H9 (cell line): ENCODE data around the gene PTPRC. TPM values are rescaled to one million over a fixed set of nuclear protein-coding genes. Genes with fewer than 3 reads are reported as not detected.

ENCODE experiments used
- DNase-seq: peaks from one replicate; pipeline ENCODE4 v3.0.0-alpha.2; 2017
- H2AFZ ChIP-seq: one replicate; pipeline ENCODE4 v1.6.1; 2013; ENCODE audit warnings: mild to moderate bottlenecking, low read length, control low read depth, moderate library complexity
- H2AK5ac ChIP-seq: 2 replicates; pipeline ENCODE4 v1.6.1; 2013; ENCODE audit warnings: low read length, control low read depth, mixed read lengths; ENCODE audit not compliant: insufficient read length
- H2BK120ac ChIP-seq: one replicate; pipeline ENCODE4 v1.6.1; 2013; ENCODE audit warnings: low read depth, mild to moderate bottlenecking, low read length, control low read depth, inconsistent platforms; ENCODE audit not compliant: poor library complexity, severe bottlenecking
- H2BK12ac ChIP-seq: 2 replicates; pipeline ENCODE4 v1.6.1; 2013; ENCODE audit warnings: low read length, control low read depth, mixed read lengths, low read depth; ENCODE audit not compliant: insufficient read length
- H2BK15ac ChIP-seq: 2 replicates; pipeline ENCODE4 v1.6.1; 2013; ENCODE audit warnings: low read depth, low read length, control low read depth
- H2BK20ac ChIP-seq: one replicate; pipeline ENCODE4 v1.6.1; 2013; ENCODE audit warnings: low read depth, mild to moderate bottlenecking, low read length, control low read depth, inconsistent platforms; ENCODE audit not compliant: poor library complexity, severe bottlenecking
- H2BK5ac ChIP-seq: 2 replicates; pipeline ENCODE4 v1.6.1; 2013; ENCODE audit warnings: low read length, control low read depth, mixed read lengths; ENCODE audit not compliant: insufficient read length
- H3K14ac ChIP-seq: 2 replicates; pipeline ENCODE4 v1.6.1; 2013; ENCODE audit warnings: low read length, control low read depth; ENCODE audit not compliant: insufficient read depth
- H3K18ac ChIP-seq: 2 replicates; pipeline ENCODE4 v1.6.1; 2013; ENCODE audit warnings: low read depth, mild to moderate bottlenecking, mixed read lengths, low read length, control low read depth; ENCODE audit not compliant: insufficient read length
- H3K23ac ChIP-seq: 2 replicates; pipeline ENCODE4 v1.6.1; 2013; ENCODE audit warnings: low read length, control low read depth, mixed read lengths, low read depth; ENCODE audit not compliant: insufficient read length
- H3K23me2 ChIP-seq: 2 replicates; pipeline ENCODE4 v1.6.1; 2013; ENCODE audit warnings: low read depth, mild to moderate bottlenecking, mixed read lengths, low read length, control low read depth; ENCODE audit not compliant: insufficient read length, poor library complexity, severe bottlenecking
- H3K27ac ChIP-seq: 2 replicates; pipeline ENCODE4 v1.5.1; 2013; ENCODE audit warnings: low read length, control low read depth, mixed read lengths, low read depth; ENCODE audit not compliant: insufficient read length
- H3K27me3 ChIP-seq: 2 replicates; pipeline ENCODE4 v1.6.1; 2013; ENCODE audit warnings: low read length, control low read depth, inconsistent platforms; ENCODE audit not compliant: insufficient read depth
- H3K4ac ChIP-seq: 2 replicates; pipeline ENCODE4 v1.6.1; 2013; ENCODE audit warnings: low read depth, mild to moderate bottlenecking, control low read depth, inconsistent platforms, low read length, moderate library complexity
- H3K4me1 ChIP-seq: 2 replicates; pipeline ENCODE4 v1.6.1; 2013; ENCODE audit warnings: low read length, control low read depth, inconsistent platforms; ENCODE audit not compliant: insufficient read depth
- H3K4me2 ChIP-seq: 2 replicates; pipeline ENCODE4 v1.6.1; 2013; ENCODE audit warnings: low read length, control low read depth, mixed read lengths; ENCODE audit not compliant: insufficient read length, insufficient read depth
- H3K56ac ChIP-seq: 2 replicates; pipeline ENCODE4 v1.6.1; 2013; ENCODE audit warnings: low read depth, mild to moderate bottlenecking, mixed read lengths, low read length, control low read depth; ENCODE audit not compliant: insufficient read length
- H3K79me1 ChIP-seq: 2 replicates; pipeline ENCODE4 v1.6.1; 2013; ENCODE audit warnings: low read depth, mild to moderate bottlenecking, moderate library complexity, low read length, control low read depth, inconsistent platforms; ENCODE audit not compliant: insufficient read depth, poor library complexity, severe bottlenecking
- H3K79me2 ChIP-seq: 2 replicates; pipeline ENCODE4 v1.6.1; 2013; ENCODE audit warnings: low read length, control low read depth, inconsistent platforms; ENCODE audit not compliant: insufficient read depth
- H3K9ac ChIP-seq: 2 replicates; pipeline ENCODE4 v1.6.1; 2013; ENCODE audit warnings: low read length, control low read depth, mixed read lengths; ENCODE audit not compliant: insufficient read length; ENCODE audit errors: extremely low read depth
- H3K9me3 ChIP-seq: one replicate; pipeline ENCODE4 v1.6.1; 2013; ENCODE audit warnings: low read depth, low read length, inconsistent platforms; ENCODE audit not compliant: control insufficient read depth
- H3T11ph ChIP-seq: one replicate; pipeline ENCODE4 v1.6.1; 2013; ENCODE audit warnings: mild to moderate bottlenecking, low read length, control low read depth, inconsistent platforms
- H4K20me1 ChIP-seq: one replicate; pipeline ENCODE4 v1.6.1; 2013; ENCODE audit not compliant: control insufficient read depth, insufficient read length, insufficient read depth
- H4K5ac ChIP-seq: 2 replicates; pipeline ENCODE4 v1.6.1; 2013; ENCODE audit warnings: low read depth, mild to moderate bottlenecking, mixed read lengths, low read length, control low read depth; ENCODE audit not compliant: insufficient read length
- H4K8ac ChIP-seq: replicated peaks from 2 replicates; pipeline ENCODE4 v1.6.1; 2013; ENCODE audit warnings: low read length, control low read depth, mixed read lengths, low read depth; ENCODE audit not compliant: insufficient read length
- H4K91ac ChIP-seq: 2 replicates; pipeline ENCODE4 v1.6.1; 2013; ENCODE audit warnings: low read depth, mild to moderate bottlenecking, moderate library complexity, mixed read lengths, low read length, control low read depth; ENCODE audit not compliant: insufficient read length
- H3K27ac Mint-ChIP-seq, 3 experiments: 2 replicates in 2 of 3; 3 replicates in 1 of 3; pipeline ENCODE4 v1.8.0; 2020 to 2021; ENCODE audit warnings: mixed read lengths in 3 of 3, mild to moderate bottlenecking in 1 of 3, moderate library complexity in 1 of 3
- H3K27me3 Mint-ChIP-seq: 2 replicates; pipeline ENCODE4 v1.8.0; 2021; ENCODE audit warnings: low read depth, mild to moderate bottlenecking, moderate library complexity, mixed read lengths
- H3K36me3 Mint-ChIP-seq, 3 experiments: 2 replicates in 2 of 3; 3 replicates in 1 of 3; pipeline ENCODE4 v1.8.0; 2020 to 2021; ENCODE audit warnings: low read depth in 3 of 3, mixed read lengths in 3 of 3; ENCODE audit not compliant: insufficient read depth in 1 of 3
- H3K4me1 Mint-ChIP-seq, 2 experiments: 2 replicates each; pipeline ENCODE4 v1.8.0; 2020; ENCODE audit warnings: mixed read lengths in 2 of 2
- H3K4me3 Mint-ChIP-seq, 2 experiments: 2 replicates in 1 of 2; 3 replicates in 1 of 2; pipeline ENCODE4 v1.8.0; 2020 to 2021; ENCODE audit warnings: mild to moderate bottlenecking in 2 of 2, mixed read lengths in 2 of 2, moderate library complexity in 1 of 2
- H3K9me3 Mint-ChIP-seq, 2 experiments: 2 replicates in 1 of 2; 3 replicates in 1 of 2; pipeline ENCODE4 v1.8.0; 2020; ENCODE audit warnings: mild to moderate bottlenecking in 2 of 2, mixed read lengths in 2 of 2, moderate library complexity in 1 of 2
- WGBS: extraction: QIAGEN DNeasy Blood & Tissue Kit; methylation state at CpG from one replicate; pipeline ENCODE4 v1.1.7; 2013; ENCODE audit warnings: missing lambda C conversion rate, low lambda C conversion rate, mixed read lengths; ENCODE audit not compliant: insufficient read length; ENCODE audit errors: extremely low coverage; 5-methylcytosine and 5-hydroxymethylcytosine counted together
- total RNA-seq: library from RNA; stranded (reverse); gene quantifications from 2 replicates; pipeline ENCODE4 v1.2.1, GENCODE V29; 2021
- TF ChIP-seq, protein P1 (sequence below): fragments of 200-600 bp; sonication (generic); conservative IDR thresholded peaks from 3 replicates; pipeline ENCODE4 v1.8.0; 2021; ENCODE audit warnings: antibody characterized with exemption, mild to moderate bottlenecking

Gene PTPRC
- total RNA-seq, 1 experiment from 2014 or later: not detected

DNA sequence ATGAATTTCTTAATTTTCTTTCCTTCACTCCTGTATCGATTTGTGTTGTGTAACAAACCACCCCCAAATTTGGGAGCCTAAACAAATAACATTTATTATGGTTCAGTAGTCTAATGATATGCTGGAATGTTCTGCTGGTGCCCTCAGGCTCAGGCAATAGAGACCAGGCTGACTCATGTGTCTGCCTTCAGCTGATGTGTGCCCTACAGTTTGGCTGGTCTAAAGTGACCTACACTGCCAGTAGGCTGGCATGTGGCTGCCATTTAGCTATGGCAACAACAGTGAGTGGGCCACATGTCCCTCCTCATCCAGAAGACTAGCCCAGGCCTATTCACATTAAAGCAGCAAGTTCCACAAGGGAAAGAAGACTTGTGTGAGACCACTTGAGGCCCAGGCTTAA lies 115.8 kb downstream of the PTPRC start:
- H3K27ac ChIP-seq: no peak overlapping the region
- no peaks in the 10 kb centered on the region for H3K23me2 ChIP-seq
- H3K4me3 Mint-ChIP-seq: no peak overlapping the region
- H3K14ac ChIP-seq: no peak overlapping the region
- no peak overlapping the region for H3K56ac ChIP-seq
- no peaks in the 10 kb centered on the region for H3K27me3 ChIP-seq
- WGBS: no CpG with 5 or more reads among the region's 1 CpG
- H3K9me3 ChIP-seq: no peaks in the 10 kb centered on the region
- no peak overlapping the region for H2AFZ ChIP-seq
- no peak overlapping the region for H3T11ph ChIP-seq
- no peak overlapping the region for H2BK20ac ChIP-seq
- no peak overlapping the region for H2BK5ac ChIP-seq
- H2BK15ac ChIP-seq: no peak overlapping the region
- H3K9ac ChIP-seq: no peak overlapping the region
- H4K8ac ChIP-seq: no peak overlapping the region
- H3K4ac ChIP-seq: no peak overlapping the region
- no peak overlapping the region for H3K23ac ChIP-seq
- H2BK12ac ChIP-seq: no peak overlapping the region
- H3K4me1 Mint-ChIP-seq: no peaks in the 10 kb centered on the region
- no peak overlapping the region for H4K5ac ChIP-seq
- no peaks in the 10 kb centered on the region for H4K20me1 ChIP-seq
- H3K27me3 Mint-ChIP-seq: no peaks in the 10 kb centered on the region
- no peak overlapping the region for H3K27ac Mint-ChIP-seq
- no peaks in the 10 kb centered on the region for H3K79me1 ChIP-seq
- H3K9me3 Mint-ChIP-seq: no peaks in the 10 kb centered on the region
- no peak overlapping the region for H3K18ac ChIP-seq
- no peaks in the 10 kb centered on the region for H3K79me2 ChIP-seq
- no peak overlapping the region for H3K4me2 ChIP-seq
- H2AK5ac ChIP-seq: no peak overlapping the region
- H4K91ac ChIP-seq: no peak overlapping the region
- TF ChIP-seq, protein P1, sequence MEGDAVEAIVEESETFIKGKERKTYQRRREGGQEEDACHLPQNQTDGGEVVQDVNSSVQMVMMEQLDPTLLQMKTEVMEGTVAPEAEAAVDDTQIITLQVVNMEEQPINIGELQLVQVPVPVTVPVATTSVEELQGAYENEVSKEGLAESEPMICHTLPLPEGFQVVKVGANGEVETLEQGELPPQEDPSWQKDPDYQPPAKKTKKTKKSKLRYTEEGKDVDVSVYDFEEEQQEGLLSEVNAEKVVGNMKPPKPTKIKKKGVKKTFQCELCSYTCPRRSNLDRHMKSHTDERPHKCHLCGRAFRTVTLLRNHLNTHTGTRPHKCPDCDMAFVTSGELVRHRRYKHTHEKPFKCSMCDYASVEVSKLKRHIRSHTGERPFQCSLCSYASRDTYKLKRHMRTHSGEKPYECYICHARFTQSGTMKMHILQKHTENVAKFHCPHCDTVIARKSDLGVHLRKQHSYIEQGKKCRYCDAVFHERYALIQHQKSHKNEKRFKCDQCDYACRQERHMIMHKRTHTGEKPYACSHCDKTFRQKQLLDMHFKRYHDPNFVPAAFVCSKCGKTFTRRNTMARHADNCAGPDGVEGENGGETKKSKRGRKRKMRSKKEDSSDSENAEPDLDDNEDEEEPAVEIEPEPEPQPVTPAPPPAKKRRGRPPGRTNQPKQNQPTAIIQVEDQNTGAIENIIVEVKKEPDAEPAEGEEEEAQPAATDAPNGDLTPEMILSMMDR: no peak
- no peaks in the 10 kb centered on the region for H3K4me1 ChIP-seq
- DNase-seq: no peak
- no peak overlapping the region for H2BK120ac ChIP-seq
- no peaks in the 10 kb centered on the region for H3K36me3 Mint-ChIP-seq
